H1 (cell line): ENCODE measurements around the gene ZFP3. TPM values are rescaled to one million over a fixed set of nuclear protein-coding genes. Genes with fewer than 3 reads are reported as not detected.

ENCODE experiments used
- GTF2F1 ChIP-seq: IDR thresholded peaks from 2 replicates; pipeline ENCODE4 v1.6.1; 2012; ENCODE audit warnings: low read depth, low read length, improper control_type of control experiment, borderline replicate concordance
- SIN3A ChIP-seq, 2 experiments: IDR thresholded peaks in 1 of 2; conservative IDR thresholded peaks in 1 of 2; 2 replicates each; pipeline ENCODE4 v1.6.1; 2011 to 2012; ENCODE audit warnings: low read length in 2 of 2, improper control_type of control experiment in 1 of 2, low read depth in 1 of 2, mild to moderate bottlenecking in 1 of 2
- polyA plus RNA-seq, 7 experiments: library from polyadenylated mRNA; depleted of rRNA in 3 of 7; stranded (reverse) in 5 of 7; unstranded in 2 of 7; fragments of >200 nt in 5 of 7; fragments of 200-250 nt in 2 of 7; gene quantifications; 1 replicate in 5 of 7; 2 replicates in 1 of 7; 4 replicates in 1 of 7; pipeline versions ENCODE4 v1.2.1 to v1.2.3, GENCODE V29; 2011 to 2013; ENCODE audit warnings: missing spikeins in 2 of 7, mixed read lengths in 2 of 7
- total RNA-seq: library from RNA; stranded (reverse); fragmentation: NEBNext Ultra II Directional; extraction: Animal tissue kit (Norgen Biotek cat#: 25700); gene quantifications from 2 replicates; pipeline ENCODE4 v1.2.1, GENCODE V29; 2021

ZFP3 gene
- total and polyA plus RNA-seq, 2 of the 8 experiments (the other 6 are each of a cell fraction or from before 2014, with no cell fraction given) = 0.15 to 0.44 TPM

DNA sequence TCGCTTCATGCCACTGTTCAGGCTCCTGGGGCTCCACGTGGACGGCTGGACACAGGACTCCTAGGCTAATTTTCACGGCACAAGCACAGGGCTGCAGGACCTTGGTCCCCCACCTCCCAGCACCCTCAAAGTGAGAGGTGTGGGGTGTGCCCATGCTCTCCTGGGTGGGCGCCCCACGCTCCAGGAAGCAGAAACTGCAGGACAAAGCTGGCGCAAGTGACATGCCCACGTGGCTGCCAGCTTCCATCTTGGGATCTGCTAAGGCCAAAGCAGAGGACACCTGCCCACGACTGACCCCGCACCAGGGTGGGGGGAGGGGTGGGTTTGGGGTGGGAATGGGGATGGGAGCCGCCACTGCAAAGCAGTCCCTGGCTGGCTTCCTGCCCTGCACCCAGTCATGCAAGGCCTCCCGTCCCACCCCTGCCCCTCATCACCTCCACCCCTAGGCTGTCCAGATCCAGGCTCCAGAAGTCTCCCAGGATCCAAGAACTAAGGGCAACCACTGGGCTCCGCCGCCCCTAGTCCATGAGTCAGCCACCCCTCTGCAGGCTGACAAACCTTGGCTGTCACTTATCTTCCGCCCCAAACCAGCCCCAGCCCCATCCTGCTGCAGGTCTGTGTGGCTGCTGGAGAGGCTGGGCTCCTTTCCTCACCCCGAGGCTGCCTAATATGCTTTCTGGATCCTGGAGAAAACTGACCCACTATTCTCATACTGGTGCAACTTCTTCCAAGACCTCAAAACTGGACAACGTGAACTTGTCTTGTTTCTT, 48.6 kb downstream of the ZFP3 start (continued):
- TF ChIP-seq SIN3A (conservative IDR thresholded peaks at IDR 0.05 in 1 of 2, IDR thresholded peaks at IDR 0.05 in 1 of 2; ENCODE audit: low read depth in 1 of 2, low read length in 2 of 2) (no peak), GTF2F1 (no peak)
- TF ChIP-seq, all 59 proteins: peak for 0
